Endothelial cell of umbilical vein (primary cell): ENCODE data around the gene C22orf23. TPM values are rescaled to one million over a fixed set of nuclear protein-coding genes. Genes with fewer than 3 reads are reported as not detected.

Experiments
- BruUV-seq: library from RNA; stranded (reverse); fragments of 400-500 nt; replicated peaks from 2 replicates; lab custom pipeline; 2021; lab: Mats Ljungman, UMichigan
- CTCF ChIA-PET: fragments of 300-600, 350-600 bp; sonication (Branson Sonifier 250); formaldehyde crosslinking; loops from one replicate; lab custom pipeline; 2021; ENCODE audit warnings: antibody characterized with exemption, inconsistent platforms; lab: Charles Lee
- POLR2A ChIA-PET: fragments of 300-600, 350-600 bp; sonication (Branson Sonifier 250); formaldehyde crosslinking; loops from one replicate; lab custom pipeline; 2021; ENCODE audit warnings: antibody characterized with exemption, inconsistent platforms; lab: Charles Lee
- DNase-seq: peaks from one replicate; pipeline ENCODE4 v3.0.0-alpha.2; 2011; ENCODE audit warnings: low read depth, low spot score
- FAIRE-seq: peaks from 2 replicates; lab custom pipeline; 2011; peaks lifted over from hg19 to GRCh38; lab: Jason Lieb, UNC
- H2AFZ ChIP-seq: 2 replicates; pipeline ENCODE4 v1.6.0; 2012; ENCODE audit warnings: low read depth, low read length, control low read depth, inconsistent platforms
- H3K27ac ChIP-seq: 2 replicates; pipeline ENCODE4 v1.5.1; 2011; ENCODE audit warnings: low read depth, mild to moderate bottlenecking, control low read depth, low read length, moderate library complexity; ENCODE audit not compliant: insufficient read depth
- H3K27me3 ChIP-seq, 2 experiments: 2 replicates each; pipeline versions ENCODE4 v1.6.0 to v1.6.1; 2011; ENCODE audit warnings: low read length in 2 of 2, mixed read lengths in 1 of 2; ENCODE audit not compliant: control insufficient read depth in 2 of 2, insufficient read depth in 2 of 2
- H3K36me3 ChIP-seq, 2 experiments: 2 replicates in 1 of 2; 3 replicates in 1 of 2; pipeline ENCODE4 v1.5.1; 2011; ENCODE audit warnings: low read length in 2 of 2, mild to moderate bottlenecking in 1 of 2, moderate library complexity in 1 of 2; ENCODE audit not compliant: control insufficient read depth in 2 of 2, insufficient read depth in 2 of 2; ENCODE audit errors: extremely low read depth in 1 of 2
- H3K4me1 ChIP-seq: 3 replicates; pipeline ENCODE4 v1.5.1; 2011; ENCODE audit warnings: mild to moderate bottlenecking, low read length; ENCODE audit not compliant: control insufficient read depth, insufficient read depth; ENCODE audit errors: extremely low read depth
- H3K4me2 ChIP-seq: 2 replicates; pipeline ENCODE4 v1.6.1; 2011; ENCODE audit warnings: low read length, control low read depth, mixed read lengths; ENCODE audit not compliant: insufficient read depth
- H3K4me3 ChIP-seq, 3 experiments: fragments of 200-600 bp in 1 of 3; sonication (generic), shearing (Covaris generic) in 1 of 3; replicated peaks in 1 of 3; 2 replicates each; pipeline ENCODE4 v1.5.1; 2011 to 2016; ENCODE audit warnings: control low read depth in 3 of 3, low read length in 3 of 3, mild to moderate bottlenecking in 2 of 3, inconsistent platforms in 1 of 3, low read depth in 1 of 3, moderate library complexity in 1 of 3; ENCODE audit not compliant: insufficient read depth in 1 of 3
- H3K79me2 ChIP-seq: 2 replicates; pipeline ENCODE4 v1.6.0; 2012; ENCODE audit warnings: low read length, inconsistent platforms; ENCODE audit not compliant: control insufficient read depth, insufficient read depth
- H3K9ac ChIP-seq: replicated peaks from 2 replicates; pipeline ENCODE3; 2011; ENCODE audit warnings: low read length, control low read depth; ENCODE audit not compliant: insufficient read depth; ENCODE audit errors: extremely low read depth
- H3K9me1 ChIP-seq: replicated peaks from 3 replicates; pipeline ENCODE4 v1.6.0; 2011; ENCODE audit warnings: mild to moderate bottlenecking, low read length; ENCODE audit not compliant: control insufficient read depth, insufficient read depth; ENCODE audit errors: extremely low read depth
- H3K9me3 ChIP-seq: replicated peaks from 2 replicates; pipeline ENCODE4 v1.5.1; 2012; ENCODE audit warnings: low read length, inconsistent platforms; ENCODE audit not compliant: control insufficient read depth, insufficient read depth
- H4K20me1 ChIP-seq: replicated peaks from 2 replicates; pipeline ENCODE3; 2011; ENCODE audit warnings: mild to moderate bottlenecking, low read length; ENCODE audit not compliant: control insufficient read depth, insufficient read depth; ENCODE audit errors: extremely low read depth
- CTCF ChIP-seq, 2 donors: IDR thresholded peaks; 1 replicate in 1 of 2; 2 replicates in 1 of 2; pipeline ENCODE4 v1.5.1; 2011; ENCODE audit warnings: low read length in 2 of 2, mild to moderate bottlenecking in 2 of 2, moderate library complexity in 2 of 2, control low read depth in 1 of 2, inconsistent platforms in 1 of 2, low read depth in 1 of 2; ENCODE audit not compliant: insufficient read depth in 1 of 2; ENCODE audit errors: extremely low read depth in 1 of 2
- EZH2 ChIP-seq: IDR thresholded peaks from 2 replicates; pipeline ENCODE4 v1.6.1; 2012; ENCODE audit warnings: borderline replicate concordance, low read depth, mild to moderate bottlenecking, moderate library complexity, low read length, inconsistent platforms; ENCODE audit not compliant: severe bottlenecking
- FOS ChIP-seq: IDR thresholded peaks from 2 replicates; pipeline ENCODE4 v1.6.1; 2011; ENCODE audit warnings: mild to moderate bottlenecking, low read length, moderate library complexity, borderline replicate concordance; ENCODE audit not compliant: insufficient read depth
- GATA2 ChIP-seq: IDR thresholded peaks from 2 replicates; pipeline ENCODE4 v1.7.0; 2011; ENCODE audit warnings: low read depth, mild to moderate bottlenecking, moderate library complexity, mixed read lengths, low read length; ENCODE audit not compliant: insufficient read length, insufficient read depth
- JUN ChIP-seq: IDR thresholded peaks from 2 replicates; pipeline ENCODE4 v1.6.1; 2011; ENCODE audit warnings: borderline replicate concordance, low read depth; ENCODE audit not compliant: insufficient read length, insufficient read depth
- MAX ChIP-seq: IDR thresholded peaks from 2 replicates; pipeline ENCODE4 v1.6.1; 2011; ENCODE audit not compliant: insufficient read depth, insufficient read length
- MYC ChIP-seq: IDR thresholded peaks from one replicate; pipeline ENCODE4 v1.6.1; 2011; ENCODE audit warnings: mild to moderate bottlenecking, low read depth, low read length
- POLR2A ChIP-seq: IDR thresholded peaks from 2 replicates; pipeline ENCODE4 v1.6.1; 2012; ENCODE audit warnings: low read depth, mild to moderate bottlenecking, control low read depth, low read length
- POLR2AphosphoS5 ChIP-seq: IDR thresholded peaks from 2 replicates; pipeline ENCODE4 v1.6.1; 2012; ENCODE audit warnings: low read depth, mild to moderate bottlenecking, control low read depth, low read length, moderate library complexity; ENCODE audit not compliant: insufficient read depth
- dilution Hi-C: fragments of 300-500 bp; cut with MboI; formaldehyde crosslinking; loops from one replicate; pipeline ENCODE4 v1.15.0; 2019; ENCODE audit warnings: low sequenced_read_pairs; ENCODE audit not compliant: extremely low pct_ligation_motif_present
- intact Hi-C: fragments of 100-400 bp; cut with micrococcal nuclease; formaldehyde crosslinking; loops from one replicate; pipeline ENCODE4 v1.10.0; 2022
- polyA plus RNA-seq, 4 experiments: library from polyadenylated mRNA; depleted of rRNA in 3 of 4; stranded (reverse) in 3 of 4; unstranded in 1 of 4; fragments of >200 nt; gene quantifications; 2 replicates each; pipeline versions ENCODE4 v1.2.1 to v1.2.3, GENCODE V29; 2011 to 2012; ENCODE audit warnings: missing spikeins in 1 of 4
- total RNA-seq: library from RNA; stranded (reverse); gene quantifications from 2 replicates; pipeline ENCODE4 v1.2.3, GENCODE V29; 2021

Gene C22orf23
- total and polyA plus RNA-seq, 2 donors (not counting 3 experiments of a cell fraction or from before 2014, with no cell fraction given), result 0.23 to 0.44 TPM

GRCh38 chr22:37911697-37912096 lies 41.7 kb downstream of the C22orf23 start:
- H3K4me1 ChIP-seq, result peaks cover 8% of the 10 kb centered on the region
- H3K4me2 ChIP-seq, result no peak overlapping the region
- no peak overlapping the region for H3K27ac ChIP-seq
- dilution Hi-C loops, result no loop called here
- no peaks in the 10 kb centered on the region for H3K9me1 ChIP-seq
- CTCF ChIA-PET, result interaction anchor here (1.8 kb wide), 1 partner anchor 24 kb away, joined by 5 read pairs; no protein-coding TSS in a partner anchor
- peaks cover 2 to 13% of the 10 kb centered on the region in 2 experiments for H3K36me3 ChIP-seq
- H3K9me3 ChIP-seq, result no peaks in the 10 kb centered on the region
- TF ChIP-seq JUN (no peak), MAX (no peak), MYC (no peak), POLR2AphosphoS5 (no peak), GATA2 (no peak)
- H3K79me2 ChIP-seq, result peaks cover 25% of the 10 kb centered on the region
- H4K20me1 ChIP-seq, result no peaks in the 10 kb centered on the region
- no peak for FAIRE-seq
- no peak for DNase-seq
- intact Hi-C loops, result no loop called here
- BruUV-seq, result no TSS peak
- H3K27me3 ChIP-seq, result no peaks in the 10 kb centered on the region
- H2AFZ ChIP-seq, result no peak overlapping the region
- no peak overlapping the region for H3K9ac ChIP-seq
- POLR2A ChIA-PET, result no interaction called here
- H3K4me3 ChIP-seq, result no peak overlapping the region

- H3K9me1 ChIP-seq, result no peaks in the 10 kb centered on the region
- dilution Hi-C loops, result no loop called here
- DNase-seq (no peak), FAIRE-seq (no peak)
- TF ChIP-seq CTCF (IDR thresholded peaks at IDR 0.05; ENCODE audit: extremely low read depth in 1 of 2, insufficient read depth in 1 of 2, low read depth in 1 of 2, low read length in 2 of 2) (no peak), MAX (no peak), MYC (no peak), POLR2AphosphoS5 (no peak), JUN (no peak), GATA2 (no peak), FOS (no peak), EZH2 (no peak), POLR2A (no peak)
- H3K4me2 ChIP-seq, result no peak overlapping the region
- H4K20me1 ChIP-seq, result no peaks in the 10 kb centered on the region
- H3K4me1 ChIP-seq, result peaks cover 8% of the 10 kb centered on the region
- H3K27ac ChIP-seq, result no peak overlapping the region
- no peak overlapping the region for H3K9ac ChIP-seq
- no peak overlapping the region for H3K4me3 ChIP-seq
- POLR2A ChIA-PET, result no interaction called here
- CTCF ChIA-PET, result interaction anchor here (1.8 kb wide), 1 partner anchor 24 kb away, joined by 5 read pairs; no protein-coding TSS in a partner anchor
- no peaks in the 10 kb centered on the region for H3K9me3 ChIP-seq
- H3K79me2 ChIP-seq, result peaks cover 26% of the 10 kb centered on the region
- no peaks in the 10 kb centered on the region for H3K27me3 ChIP-seq
- intact Hi-C loops, result no loop called here
- no TSS peak for BruUV-seq
- H3K36me3 ChIP-seq, result peaks cover 0 to 13% of the 10 kb centered on the region in 2 experiments
- no peak overlapping the region for H2AFZ ChIP-seq
Observed at GRCh38 chr22:37910890-37911672, 42.3 kb downstream of the C22orf23 start.
